Spleen (tissue), 11 donors: ENCODE data around the gene ATF6. TPM values are rescaled to one million over a fixed set of nuclear protein-coding genes. Genes with fewer than 3 reads are reported as not detected.

Experiments used
- DNase-seq: peaks from one replicate; pipeline ENCODE4 v3.0.0-alpha.2; 2020
- H3K27ac ChIP-seq, 8 donors: fragments of 200-600 bp; sonication (generic) in 7 of 8; 1 replicate in 4 of 8; 2 replicates in 4 of 8; pipeline versions ENCODE4 v1.5.0 to v1.8.0; 2016 to 2021; ENCODE audit warnings: inconsistent platforms in 4 of 8, mild to moderate bottlenecking in 4 of 8, moderate library complexity in 1 of 8
- H3K27me3 ChIP-seq, 7 donors: fragments of 200-600 bp; sonication (generic) in 6 of 7; replicated peaks in 1 of 7; 1 replicate in 4 of 7; 2 replicates in 3 of 7; pipeline versions ENCODE4 v1.5.0 to v1.8.0; 2016 to 2021; ENCODE audit warnings: inconsistent platforms in 3 of 7, mild to moderate bottlenecking in 1 of 7
- H3K36me3 ChIP-seq, 6 donors: fragments of 200-600 bp; sonication (generic) in 5 of 6; 1 replicate in 4 of 6; 2 replicates in 2 of 6; pipeline versions ENCODE4 v1.5.0 to v1.8.0; 2016 to 2021; ENCODE audit warnings: inconsistent platforms in 2 of 6
- H3K4me1 ChIP-seq, 6 donors: fragments of 200-600 bp; sonication (generic) in 5 of 6; 1 replicate in 3 of 6; 2 replicates in 3 of 6; pipeline versions ENCODE4 v1.5.0 to v1.8.0; 2016 to 2021; ENCODE audit warnings: inconsistent platforms in 3 of 6
- H3K4me3 ChIP-seq, 8 donors: fragments of 200-600 bp; sonication (generic) in 7 of 8; 1 replicate in 4 of 8; 2 replicates in 4 of 8; pipeline versions ENCODE4 v1.5.0 to v1.8.0; 2016 to 2021; ENCODE audit warnings: inconsistent platforms in 4 of 8, mild to moderate bottlenecking in 4 of 8, moderate library complexity in 2 of 8
- H3K9me3 ChIP-seq, 8 donors: fragments of 200-600 bp; sonication (generic) in 7 of 8; 1 replicate in 4 of 8; 2 replicates in 4 of 8; pipeline versions ENCODE4 v1.5.0 to v1.8.0; 2016 to 2021; ENCODE audit warnings: inconsistent platforms in 4 of 8
- CTCF ChIP-seq, 11 experiments: fragments of 200-600 bp in 7 of 11; fragments of 450-650 bp in 4 of 11; sonication (generic) in 4 of 11; IDR thresholded peaks in 8 of 11; conservative IDR thresholded peaks in 3 of 11; 1 replicate in 7 of 11; 2 replicates in 4 of 11; pipeline versions ENCODE4 v1.4.0 to v1.8.0; 2016 to 2021; ENCODE audit warnings: antibody characterized with exemption in 11 of 11, inconsistent platforms in 4 of 11, mild to moderate bottlenecking in 1 of 11
- POLR2A ChIP-seq, 3 donors: fragments of 450-650 bp; IDR thresholded peaks; one replicate each; pipeline ENCODE4 v1.5.1; 2017; ENCODE audit warnings: antibody characterized with exemption in 3 of 3, mild to moderate bottlenecking in 1 of 3
- POLR2AphosphoS5 ChIP-seq, 3 donors: sonication (generic); formaldehyde crosslinking; IDR thresholded peaks; one replicate each; pipeline ENCODE4 v1.5.1; 2017; ENCODE audit warnings: antibody characterized with exemption in 3 of 3
- WGBS, 5 donors: extraction: QIAGEN DNeasy Blood & Tissue Kit in 3 of 5; methylation state at CpG; one replicate each; pipeline versions ENCODE4 v1.1.5 to v1.1.7; 2013 to 2018; 5-methylcytosine and 5-hydroxymethylcytosine counted together
- intact Hi-C: fragments of 100-400 bp; cut with DNase I; formaldehyde crosslinking; loops from one replicate; pipeline ENCODE4 v1.15.0; 2023; ENCODE audit warnings: low total_unique reads
- polyA plus RNA-seq, 3 donors: library from polyadenylated mRNA; stranded (reverse); fragments of 200-250 nt; gene quantifications; one replicate each; pipeline ENCODE4 v1.2.1, GENCODE V29; 2013
- total RNA-seq, 7 donors: library from RNA; depleted of rRNA in 3 of 7; stranded (reverse); fragments of >200 nt in 3 of 7; fragmentation: NEBNext Ultra II Directional in 4 of 7; extraction: Animal tissue kit (Norgen Biotek cat#: 25700) in 4 of 7; gene quantifications; one replicate each; pipeline versions ENCODE4 v1.1.0 to v1.2.1, GENCODE V29; 2016 to 2021
- donor health status: healthy with polysubstance abuse.
- donor health status: DM: no; HTN: no; CAD: no; lungs with moderate emphysema.
- donor health status: DM: no; HTN: no; CAD: no.
- donor health status: Bipolar disorder and iron deficiency.
- donor health status: healthy.
- donor health status: DM: no; HTN: no; CAD: no.
- donor health status: DM: yes; HTN: yes; CAD: no.

ATF6 gene
- total and polyA plus RNA-seq, 10 donors, result 2.5 to 46.8 (median 33.0) TPM

- Histone ChIP-seq H3K27ac (peak overlapping the region in 1 of 8 donors; percentile 88), H3K9me3 (no peaks in the 10 kb centered on the region), H3K27me3 (no peaks in the 10 kb centered on the region), H3K4me1 (peaks cover 23 to 94% (median 85%) of the 10 kb centered on the region in 6 donors), H3K4me3 (no peak overlapping the region), H3K36me3 (peaks cover 0 to 3% (median 0%) of the 10 kb centered on the region in 6 donors)
- TF ChIP-seq POLR2AphosphoS5 (IDR thresholded peaks at IDR 0.05) (no peak), CTCF (IDR thresholded peaks at IDR 0.05 in 8 of 11, conservative IDR thresholded peaks at IDR 0.05 in 3 of 11) (no peak)
- no peak for DNase-seq
- 93 to 99% (median 95%) methylated on average over 3 of the region's 3 CpGs for WGBS, 5 donors
- intact Hi-C loops, result no loop called here
Measured at GRCh38 chr1:161770250-161770649, 4.1 kb downstream of the ATF6 start.

- Histone ChIP-seq H3K36me3 (peaks cover 0 to 3% (median 0%) of the 10 kb centered on the region in 6 donors), H3K27ac (peak overlapping the region in 6 of 8 donors; percentile 58 to 89 (median 77)), H3K27me3 (no peaks in the 10 kb centered on the region), H3K4me1 (peaks cover 23 to 97% (median 83%) of the 10 kb centered on the region in 6 donors), H3K4me3 (no peak overlapping the region), H3K9me3 (no peaks in the 10 kb centered on the region)
- DNase-seq, result no peak
- TF ChIP-seq CTCF (IDR thresholded peaks at IDR 0.05 in 8 of 11, conservative IDR thresholded peaks at IDR 0.05 in 3 of 11), result no peak
- TF ChIP-seq POLR2AphosphoS5 (IDR thresholded peaks at IDR 0.05), result no peak
- no peak for TF ChIP-seq POLR2A (IDR thresholded peaks at IDR 0.05)
- intact Hi-C loops, result no loop called here
- 24 to 47% (median 26%) methylated on average over 5 of the region's 5 CpGs for WGBS, 5 donors
Measured at GRCh38 chr1:161771161-161771560, 5.0 kb downstream of the ATF6 start.

- Histone ChIP-seq H3K27me3 (no peaks in the 10 kb centered on the region), H3K36me3 (peaks cover 0 to 3% (median 0%) of the 10 kb centered on the region in 6 donors), H3K27ac (peak overlapping the region in 7 of 8 donors; percentile 51 to 89 (median 75)), H3K4me3 (peak overlapping the region in 1 of 8 donors; percentile 9), H3K9me3 (no peaks in the 10 kb centered on the region), H3K4me1 (peaks cover 18 to 100% (median 82%) of the 10 kb centered on the region in 6 donors)
- 66 to 78% (median 66%) methylated on average over 2 of the region's 2 CpGs for WGBS, 5 donors
- intact Hi-C loops, result no loop called here
- DNase-seq, result no peak
- no peak for TF ChIP-seq POLR2AphosphoS5 (IDR thresholded peaks at IDR 0.05)
- TF ChIP-seq POLR2A (IDR thresholded peaks at IDR 0.05), result no peak
- TF ChIP-seq CTCF (IDR thresholded peaks at IDR 0.05 in 8 of 11, conservative IDR thresholded peaks at IDR 0.05 in 3 of 11), result no peak
Measured at GRCh38 chr1:161771973-161772372, 5.9 kb downstream of the ATF6 start.

GRCh38 chr1:161772397-161772796 is 6.3 kb downstream of the ATF6 start:
- Histone ChIP-seq H3K9me3 (no peaks in the 10 kb centered on the region), H3K4me1 (peaks cover 14 to 100% (median 82%) of the 10 kb centered on the region in 6 donors), H3K27ac (peak overlapping the region in 7 of 8 donors; percentile 53 to 89 (median 75)), H3K27me3 (no peaks in the 10 kb centered on the region), H3K36me3 (peaks cover 0 to 3% (median 0%) of the 10 kb centered on the region in 6 donors), H3K4me3 (peak overlapping the region in 1 of 8 donors; percentile 9)
- intact Hi-C loops, result no loop called here
- TF ChIP-seq CTCF (IDR thresholded peaks at IDR 0.05 in 8 of 11, conservative IDR thresholded peaks at IDR 0.05 in 3 of 11) (no peak), POLR2AphosphoS5 (IDR thresholded peaks at IDR 0.05) (peak in 1 of 3 donors; percentile 17)
- no peak for DNase-seq
